ENCODE results near the gene SIX2.

Gene SIX2

GRCh38 chr2:44962176-44962695, 47.0 kb downstream of the SIX2 start:
- TF ChIP-seq, protein P1, sequence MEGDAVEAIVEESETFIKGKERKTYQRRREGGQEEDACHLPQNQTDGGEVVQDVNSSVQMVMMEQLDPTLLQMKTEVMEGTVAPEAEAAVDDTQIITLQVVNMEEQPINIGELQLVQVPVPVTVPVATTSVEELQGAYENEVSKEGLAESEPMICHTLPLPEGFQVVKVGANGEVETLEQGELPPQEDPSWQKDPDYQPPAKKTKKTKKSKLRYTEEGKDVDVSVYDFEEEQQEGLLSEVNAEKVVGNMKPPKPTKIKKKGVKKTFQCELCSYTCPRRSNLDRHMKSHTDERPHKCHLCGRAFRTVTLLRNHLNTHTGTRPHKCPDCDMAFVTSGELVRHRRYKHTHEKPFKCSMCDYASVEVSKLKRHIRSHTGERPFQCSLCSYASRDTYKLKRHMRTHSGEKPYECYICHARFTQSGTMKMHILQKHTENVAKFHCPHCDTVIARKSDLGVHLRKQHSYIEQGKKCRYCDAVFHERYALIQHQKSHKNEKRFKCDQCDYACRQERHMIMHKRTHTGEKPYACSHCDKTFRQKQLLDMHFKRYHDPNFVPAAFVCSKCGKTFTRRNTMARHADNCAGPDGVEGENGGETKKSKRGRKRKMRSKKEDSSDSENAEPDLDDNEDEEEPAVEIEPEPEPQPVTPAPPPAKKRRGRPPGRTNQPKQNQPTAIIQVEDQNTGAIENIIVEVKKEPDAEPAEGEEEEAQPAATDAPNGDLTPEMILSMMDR (IDR thresholded peaks at IDR 0.05; ENCODE audit: low read depth, low read length), result no peak
- H3K4me3 ChIP-seq (ENCODE audit: low read depth, low read length), result no peak overlapping the region

- TF ChIP-seq, protein P1 (IDR thresholded peaks at IDR 0.05; ENCODE audit: low read depth, low read length), result no peak
- H3K4me3 ChIP-seq (ENCODE audit: low read depth, low read length), result no peak overlapping the region
Measured at GRCh38 chr2:44960871-44961270, 48.4 kb downstream of the SIX2 start.

- TF ChIP-seq, protein P1 (IDR thresholded peaks at IDR 0.05; ENCODE audit: low read depth, low read length), result no peak
- no peak overlapping the region for H3K4me3 ChIP-seq (ENCODE audit: low read depth, low read length)
Measured at GRCh38 chr2:44959855-44960254, 49.4 kb downstream of the SIX2 start.

GRCh38 chr2:44957656-44958327, 51.5 kb downstream of the SIX2 start:
- TF ChIP-seq, protein P1 (IDR thresholded peaks at IDR 0.05; ENCODE audit: low read depth, low read length), result no peak
- H3K4me3 ChIP-seq (ENCODE audit: low read depth, low read length), result no peak overlapping the region

GRCh38 chr2:44956843-44957242, 52.4 kb downstream of the SIX2 start:
- no peak overlapping the region for H3K4me3 ChIP-seq (ENCODE audit: low read depth, low read length)
- TF ChIP-seq, protein P1 (IDR thresholded peaks at IDR 0.05; ENCODE audit: low read depth, low read length), result no peak

DNA sequence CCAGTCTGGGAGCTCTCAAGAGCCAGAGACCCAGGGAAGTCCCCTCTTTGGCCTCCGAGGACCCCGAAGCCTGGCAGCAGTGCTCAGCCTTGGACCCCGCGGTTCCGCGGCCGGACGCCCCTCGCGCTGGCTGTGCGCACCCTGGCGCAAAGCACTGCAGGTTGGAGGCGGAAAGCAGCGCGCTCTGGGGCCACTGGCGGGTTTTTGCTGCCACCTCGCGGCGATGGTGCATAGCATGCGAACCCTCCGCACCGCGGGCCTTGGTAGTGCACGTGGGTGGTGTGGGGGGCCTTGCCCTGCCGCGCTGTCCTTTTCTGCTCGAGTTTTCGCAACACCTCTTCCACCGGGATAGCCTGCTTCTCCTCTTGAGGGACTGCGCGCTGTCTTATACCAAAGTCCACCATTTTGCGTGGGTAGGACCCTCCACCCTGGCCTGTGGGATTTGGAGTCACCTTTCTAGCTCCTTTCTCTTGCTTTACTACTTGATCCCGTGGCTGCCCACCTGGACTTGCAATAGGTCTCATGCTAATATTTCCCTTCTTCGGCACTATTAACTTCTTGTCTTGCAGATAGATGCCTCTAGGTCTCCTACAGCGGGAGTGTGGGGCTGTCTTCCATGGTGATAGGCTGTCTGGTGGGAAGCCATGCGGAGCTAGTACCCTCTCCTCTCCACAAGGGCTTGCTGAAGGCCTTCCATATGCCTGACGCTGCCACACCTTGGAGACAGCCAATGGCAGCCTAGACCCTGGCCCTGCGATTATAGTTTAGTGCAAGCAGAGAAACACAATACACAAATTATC, 53.5 kb downstream of the SIX2 start:
- TF ChIP-seq, protein P1 (IDR thresholded peaks at IDR 0.05; ENCODE audit: low read depth, low read length), result peak; percentile 79

More for the DNA sequence above, 53.5 kb downstream of the SIX2 start:
- H3K4me3 ChIP-seq (ENCODE audit: low read depth, low read length), result no peak overlapping the region
